Thyroid gland (tissue), 4 donors: ENCODE results near the gene DGAT2.

Experiments used
- POLR2A ChIP-seq, 2 donors: fragments of 450-650 bp; IDR thresholded peaks; one replicate each; pipeline ENCODE4 v1.6.1; 2017; ENCODE audit warnings: antibody characterized with exemption in 2 of 2, mild to moderate bottlenecking in 2 of 2, moderate library complexity in 1 of 2
- TF ChIP-seq, protein P1 (sequence below), 6 experiments: fragments of 200-600 bp in 3 of 6; fragments of 450-650 bp in 3 of 6; sonication (generic) in 3 of 6; IDR thresholded peaks; one replicate each; pipeline ENCODE4 v1.5.1; 2016 to 2019; ENCODE audit warnings: antibody characterized with exemption in 6 of 6, mild to moderate bottlenecking in 2 of 6, inconsistent platforms in 1 of 6, moderate library complexity in 1 of 6

DNA sequence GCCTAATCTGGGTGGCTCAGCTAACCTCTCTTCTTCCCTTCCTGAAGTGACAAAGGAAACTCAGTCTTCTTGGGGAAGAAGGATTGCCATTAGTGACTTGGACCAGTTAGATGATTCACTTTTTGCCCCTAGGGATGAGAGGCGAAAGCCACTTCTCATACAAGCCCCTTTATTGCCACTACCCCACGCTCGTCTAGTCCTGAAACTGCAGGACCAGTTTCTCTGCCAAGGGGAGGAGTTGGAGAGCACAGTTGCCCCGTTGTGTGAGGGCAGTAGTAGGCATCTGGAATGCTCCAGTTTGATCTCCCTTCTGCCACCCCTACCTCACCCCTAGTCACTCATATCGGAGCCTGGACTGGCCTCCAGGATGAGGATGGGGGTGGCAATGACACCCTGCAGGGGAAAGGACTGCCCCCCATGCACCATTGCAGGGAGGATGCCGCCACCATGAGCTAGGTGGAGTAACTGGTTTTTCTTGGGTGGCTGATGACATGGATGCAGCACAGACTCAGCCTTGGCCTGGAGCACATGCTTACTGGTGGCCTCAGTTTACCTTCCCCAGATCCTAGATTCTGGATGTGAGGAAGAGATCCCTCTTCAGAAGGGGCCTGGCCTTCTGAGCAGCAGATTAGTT lies 32.3 kb downstream of the DGAT2 start:
- no peak for TF ChIP-seq POLR2A (IDR thresholded peaks at IDR 0.05)
- TF ChIP-seq, protein P1, sequence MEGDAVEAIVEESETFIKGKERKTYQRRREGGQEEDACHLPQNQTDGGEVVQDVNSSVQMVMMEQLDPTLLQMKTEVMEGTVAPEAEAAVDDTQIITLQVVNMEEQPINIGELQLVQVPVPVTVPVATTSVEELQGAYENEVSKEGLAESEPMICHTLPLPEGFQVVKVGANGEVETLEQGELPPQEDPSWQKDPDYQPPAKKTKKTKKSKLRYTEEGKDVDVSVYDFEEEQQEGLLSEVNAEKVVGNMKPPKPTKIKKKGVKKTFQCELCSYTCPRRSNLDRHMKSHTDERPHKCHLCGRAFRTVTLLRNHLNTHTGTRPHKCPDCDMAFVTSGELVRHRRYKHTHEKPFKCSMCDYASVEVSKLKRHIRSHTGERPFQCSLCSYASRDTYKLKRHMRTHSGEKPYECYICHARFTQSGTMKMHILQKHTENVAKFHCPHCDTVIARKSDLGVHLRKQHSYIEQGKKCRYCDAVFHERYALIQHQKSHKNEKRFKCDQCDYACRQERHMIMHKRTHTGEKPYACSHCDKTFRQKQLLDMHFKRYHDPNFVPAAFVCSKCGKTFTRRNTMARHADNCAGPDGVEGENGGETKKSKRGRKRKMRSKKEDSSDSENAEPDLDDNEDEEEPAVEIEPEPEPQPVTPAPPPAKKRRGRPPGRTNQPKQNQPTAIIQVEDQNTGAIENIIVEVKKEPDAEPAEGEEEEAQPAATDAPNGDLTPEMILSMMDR (IDR thresholded peaks at IDR 0.05): no peak
